Large intestine (tissue), 3 donors: Measurements from ENCODE around the gene LRRC4B. TPM values are rescaled to one million over a fixed set of nuclear protein-coding genes. Genes with fewer than 3 reads are reported as not detected.
A peak's percentile ranks its signal among the peaks of the same experiment; 100 is the strongest.

Experiments
- DNase-seq, 2 donors: peaks; one replicate each; pipeline versions ENCODE4 v3.0.0 to v3.0.0-alpha.2; 2013
- H3K27ac ChIP-seq: one replicate; pipeline ENCODE4 v1.5.1; 2013; ENCODE audit warnings: low read length
- H3K27me3 ChIP-seq: 2 replicates; pipeline ENCODE4 v1.6.1; 2013; ENCODE audit warnings: low read length; ENCODE audit not compliant: control insufficient read depth, insufficient read depth
- H3K36me3 ChIP-seq: 2 replicates; pipeline ENCODE4 v1.6.1; 2013; ENCODE audit warnings: low read length; ENCODE audit not compliant: control insufficient read depth, insufficient read depth
- H3K4me1 ChIP-seq: one replicate; pipeline ENCODE4 v1.6.1; 2013; ENCODE audit warnings: low read length; ENCODE audit not compliant: control insufficient read depth, insufficient read depth
- H3K4me3 ChIP-seq: one replicate; pipeline ENCODE4 v1.5.1; 2013; ENCODE audit warnings: low read length
- H3K9me3 ChIP-seq: one replicate; pipeline ENCODE4 v1.6.1; 2013; ENCODE audit warnings: mild to moderate bottlenecking, low read depth, low read length, moderate library complexity; ENCODE audit not compliant: control insufficient read depth
- WGBS: methylation state at CpG from one replicate; pipeline ENCODE4 v1.1.5; 2013; ENCODE audit warnings: low lambda C conversion rate; ENCODE audit not compliant: insufficient coverage; 5-methylcytosine and 5-hydroxymethylcytosine counted together
- polyA plus RNA-seq: library from polyadenylated mRNA; unstranded; fragments of 120-200 nt; gene quantifications from one replicate; pipeline ENCODE4 v1.2.1, GENCODE V29; 2013

LRRC4B gene
- polyA plus RNA-seq, 1 donor, result 6.9 TPM

DNA sequence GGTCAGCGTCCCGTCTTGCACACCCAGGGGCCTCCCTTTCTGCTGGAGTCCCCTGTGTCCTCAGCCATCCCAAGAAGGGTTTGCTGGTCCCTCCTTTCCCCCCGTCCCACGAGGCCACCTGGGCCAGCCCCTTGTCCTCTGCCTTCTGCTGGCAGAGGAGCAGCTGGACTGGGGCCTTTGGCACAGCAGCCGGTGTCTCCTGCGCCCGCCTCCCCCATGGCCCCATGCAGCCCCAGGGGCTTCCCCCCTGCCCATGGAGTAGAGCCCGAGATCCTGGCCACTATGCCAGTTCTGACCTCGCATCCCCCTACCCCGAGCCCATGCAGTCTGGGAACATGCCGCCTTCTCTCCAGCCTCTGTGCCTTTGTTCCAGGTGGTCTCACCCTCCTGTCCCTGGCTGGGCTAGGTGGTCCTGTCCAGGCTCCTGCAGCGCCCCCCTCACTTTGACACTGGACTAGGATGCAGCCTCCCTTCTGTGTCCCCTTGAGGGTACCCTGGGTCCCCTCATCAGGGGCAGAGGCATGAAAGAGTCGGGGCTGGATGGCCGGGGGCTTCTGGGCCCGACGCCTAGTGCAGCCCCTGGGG, 85.9 kb downstream of the LRRC4B start:
- H3K4me1 ChIP-seq, result peaks cover 4% of the 10 kb centered on the region
- peaks cover 20% of the 10 kb centered on the region for H3K9me3 ChIP-seq
- H3K36me3 ChIP-seq, result peaks cover 54% of the 10 kb centered on the region
- no CpG with 5 or more reads among the region's 16 CpGs for WGBS
- H3K4me3 ChIP-seq, result no peak overlapping the region
- H3K27ac ChIP-seq, result no peak overlapping the region
- peaks cover 3% of the 10 kb centered on the region for H3K27me3 ChIP-seq
- DNase-seq, result no peak

DNA sequence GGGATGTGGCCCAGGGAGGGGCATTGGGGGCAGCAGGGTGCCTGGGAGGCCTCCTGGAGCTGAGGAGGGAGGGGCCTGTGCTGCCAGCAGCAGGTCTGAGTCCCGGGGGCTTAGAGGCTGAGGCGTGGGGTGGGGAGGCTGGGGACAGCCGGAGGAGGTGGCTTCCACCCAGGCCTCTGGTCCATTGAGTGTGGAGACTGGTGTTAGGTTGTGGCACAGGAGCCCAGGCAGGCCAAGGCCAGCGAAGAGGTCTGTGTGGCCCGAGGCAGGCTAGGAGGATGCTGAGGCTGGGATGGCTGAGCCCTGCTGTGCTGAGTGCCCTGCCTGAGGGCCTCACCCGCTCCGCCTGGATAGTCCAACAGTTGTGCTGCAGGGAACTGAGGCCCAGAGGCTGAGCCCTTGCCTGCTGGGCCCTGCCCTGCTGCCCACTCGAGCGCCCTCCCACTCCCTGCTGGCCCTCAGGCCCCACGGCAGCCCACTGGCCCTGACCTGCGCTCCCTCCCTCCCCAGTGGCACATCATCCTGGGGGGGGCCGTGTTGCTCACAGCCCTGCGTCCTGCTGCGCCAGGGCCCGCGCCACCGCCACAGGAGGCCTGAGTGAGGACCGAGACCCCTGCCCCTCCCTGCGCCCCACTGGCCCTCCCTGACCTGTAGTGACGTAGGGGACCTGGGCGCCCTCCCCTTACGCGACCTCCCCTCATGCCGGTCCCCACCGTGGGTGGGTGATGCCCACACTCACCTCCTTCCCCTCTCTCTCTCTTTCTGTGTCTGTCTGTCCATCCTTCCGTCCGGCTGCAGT, 86.7 kb downstream of the LRRC4B start:
- H3K4me1 ChIP-seq, result peaks cover 8% of the 10 kb centered on the region
- no peak overlapping the region for H3K27ac ChIP-seq
- peaks cover 16% of the 10 kb centered on the region for H3K9me3 ChIP-seq
- no peak overlapping the region for H3K4me3 ChIP-seq
- H3K36me3 ChIP-seq, result peaks cover 54% of the 10 kb centered on the region
- no peaks in the 10 kb centered on the region for H3K27me3 ChIP-seq
- no peak for DNase-seq
- WGBS, result no CpG with 5 or more reads among the region's 27 CpGs

DNA sequence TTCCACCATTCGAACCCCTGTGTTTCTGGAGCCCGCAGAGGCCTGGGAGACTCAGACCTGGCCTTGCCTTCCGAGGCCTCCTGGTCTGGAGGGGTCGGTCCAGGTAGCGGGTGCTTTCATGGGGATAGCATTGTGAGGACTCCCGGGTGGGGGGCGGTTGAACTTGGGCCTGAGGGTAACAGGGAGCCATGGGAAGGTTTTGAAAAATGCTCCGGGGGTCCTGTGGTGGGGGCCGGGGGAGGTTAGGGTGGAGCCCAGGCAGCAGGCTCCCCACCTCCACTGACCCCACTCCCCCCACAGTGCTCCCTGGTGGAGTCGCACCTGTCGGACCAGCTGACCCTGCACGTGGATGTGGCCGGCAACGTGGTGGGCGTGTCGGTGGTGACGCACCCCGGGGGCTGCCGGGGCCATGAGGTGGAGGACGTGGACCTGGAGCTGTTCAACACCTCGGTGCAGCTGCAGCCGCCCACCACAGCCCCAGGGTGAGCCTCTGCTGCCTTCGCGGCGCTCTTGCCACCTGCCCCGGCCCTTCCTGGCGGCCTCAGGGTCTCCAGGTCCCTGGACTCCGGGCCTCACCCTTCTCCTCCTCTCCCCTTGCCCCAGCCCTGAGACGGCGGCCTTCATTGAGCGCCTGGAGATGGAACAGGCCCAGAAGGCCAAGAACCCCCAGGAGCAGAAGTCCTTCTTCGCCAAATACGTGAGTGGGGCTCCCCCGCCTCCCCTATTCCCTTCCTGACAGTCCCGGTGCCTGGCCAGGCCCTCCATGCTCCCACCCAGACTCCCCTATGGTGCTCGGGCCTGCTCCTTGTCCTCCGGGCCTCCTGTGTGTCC, 87.7 kb downstream of the LRRC4B start:
- H3K27me3 ChIP-seq, result no peaks in the 10 kb centered on the region
- H3K4me1 ChIP-seq, result peaks cover 8% of the 10 kb centered on the region
- peaks cover 21% of the 10 kb centered on the region for H3K9me3 ChIP-seq
- H3K27ac ChIP-seq, result no peak overlapping the region
- H3K4me3 ChIP-seq, result no peak overlapping the region
- no CpG with 5 or more reads among the region's 37 CpGs for WGBS
- peaks cover 54% of the 10 kb centered on the region for H3K36me3 ChIP-seq
- DNase-seq, result no peak

DNA sequence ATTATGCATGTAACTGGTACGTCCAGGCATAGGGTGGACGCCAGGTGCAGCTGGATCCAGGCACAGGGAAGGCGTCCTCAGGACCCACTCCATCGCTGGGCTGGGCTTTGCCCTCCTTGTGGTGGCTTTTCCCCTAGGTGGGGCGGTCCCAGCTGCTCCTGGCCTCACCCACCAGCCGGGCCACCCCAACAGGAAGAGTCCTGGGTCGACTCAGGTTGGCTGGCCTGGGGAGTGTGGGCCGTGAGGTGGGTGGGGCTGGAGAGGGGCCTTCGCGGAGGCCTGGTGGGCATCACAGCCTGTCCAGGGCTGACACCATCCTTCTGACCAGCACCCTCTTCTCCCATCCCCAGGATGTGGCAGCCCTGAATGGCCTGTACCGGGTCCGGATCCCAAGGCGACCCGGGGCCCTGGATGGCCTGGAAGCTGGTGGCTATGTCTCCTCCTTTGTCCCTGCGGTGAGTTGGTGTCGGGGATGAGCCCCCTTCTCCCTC, 88.4 kb downstream of the LRRC4B start:
- peaks cover 8% of the 10 kb centered on the region for H3K4me1 ChIP-seq
- H3K4me3 ChIP-seq, result no peak overlapping the region
- H3K27me3 ChIP-seq, result no peaks in the 10 kb centered on the region
- DNase-seq, result no peak
- H3K36me3 ChIP-seq, result peaks cover 54% of the 10 kb centered on the region
- H3K9me3 ChIP-seq, result peaks cover 21% of the 10 kb centered on the region
- H3K27ac ChIP-seq, result no peak overlapping the region
- WGBS, result no CpG with 5 or more reads among the region's 16 CpGs

DNA sequence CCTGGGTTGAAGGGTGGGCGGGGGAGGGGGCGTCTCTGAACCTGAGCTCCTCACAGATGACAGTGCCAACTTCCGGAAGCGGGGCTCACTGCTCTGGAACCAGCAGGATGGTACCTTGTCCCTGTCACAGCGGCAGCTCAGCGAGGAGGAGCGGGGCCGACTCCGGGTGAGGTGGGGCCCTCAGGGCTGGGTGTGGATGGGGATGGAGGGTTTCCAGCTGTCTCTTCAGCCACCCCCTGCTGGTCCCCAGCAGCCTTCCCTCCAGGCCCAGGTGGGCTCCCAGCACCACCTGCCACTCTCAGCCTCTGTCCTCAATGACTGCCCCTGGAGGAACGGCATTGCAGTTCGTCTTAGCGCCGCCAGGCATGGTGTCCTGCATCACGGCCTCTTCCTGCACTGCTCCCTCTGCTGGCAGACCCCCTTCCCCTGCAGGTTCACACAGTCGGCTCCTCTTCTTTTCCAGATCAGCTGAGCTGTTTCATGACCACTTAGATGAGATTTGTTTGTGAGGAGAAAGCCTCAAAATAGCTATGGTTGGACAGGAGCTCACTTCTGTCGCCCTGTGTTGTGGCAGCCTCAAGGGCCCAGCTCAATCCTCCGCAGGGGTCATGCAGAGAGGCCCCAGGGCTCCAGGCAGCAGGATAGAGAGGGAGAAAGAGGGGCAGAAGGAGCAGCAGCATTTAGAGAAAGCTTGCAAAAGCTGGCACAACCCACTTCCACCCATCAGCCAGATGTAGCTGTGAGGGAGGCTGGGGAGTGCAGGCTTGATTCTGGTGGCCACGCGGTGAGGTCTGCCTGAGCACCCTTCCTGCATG, 89.1 kb downstream of the LRRC4B start:
- peaks cover 21% of the 10 kb centered on the region for H3K9me3 ChIP-seq
- no CpG with 5 or more reads among the region's 19 CpGs for WGBS
- H3K36me3 ChIP-seq, result peaks cover 54% of the 10 kb centered on the region
- peaks cover 8% of the 10 kb centered on the region for H3K4me1 ChIP-seq
- H3K27me3 ChIP-seq, result no peaks in the 10 kb centered on the region
- no peak for DNase-seq
- no peak overlapping the region for H3K27ac ChIP-seq
- no peak overlapping the region for H3K4me3 ChIP-seq

DNA sequence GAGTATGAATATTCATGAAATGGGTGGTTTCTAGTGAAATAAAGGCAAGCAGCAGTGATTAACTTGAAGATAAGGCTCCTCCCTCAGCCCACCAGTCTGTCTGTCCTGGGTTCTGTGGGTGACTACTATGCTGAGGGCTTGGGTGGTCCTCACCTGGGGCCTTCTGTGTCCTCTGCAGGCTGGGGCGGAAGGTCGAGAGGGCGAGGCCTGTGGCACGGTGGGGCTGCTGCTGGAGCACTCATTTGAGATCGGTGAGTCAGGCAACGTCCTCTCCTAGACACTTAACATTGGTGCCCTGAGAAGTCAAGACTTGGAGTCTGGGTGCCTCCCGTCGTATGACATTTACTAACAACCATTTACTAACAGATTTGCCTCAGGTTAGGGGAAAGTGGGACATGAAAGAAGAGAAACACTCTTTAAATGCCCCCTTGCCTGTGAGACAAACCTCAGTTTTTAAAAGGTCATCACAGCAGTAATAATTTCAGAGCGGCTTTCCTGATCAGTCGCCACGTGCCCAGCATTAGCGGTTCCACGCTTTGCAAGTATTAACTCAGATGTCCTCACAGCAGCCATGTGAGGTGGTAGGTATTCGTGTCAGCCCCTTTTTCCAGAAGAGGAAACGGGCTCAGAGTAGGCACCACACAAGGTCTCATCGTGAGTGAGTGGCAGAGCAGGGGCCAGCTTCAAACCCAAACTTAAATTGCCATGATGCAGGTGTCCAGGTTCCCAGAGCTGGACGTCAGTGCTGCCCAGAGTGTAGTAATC, 90.3 kb downstream of the LRRC4B start:
- H3K9me3 ChIP-seq, result peaks cover 21% of the 10 kb centered on the region
- 97% methylated on average over 5 of the region's 17 CpGs for WGBS
- H3K4me1 ChIP-seq, result peaks cover 8% of the 10 kb centered on the region
- H3K4me3 ChIP-seq, result no peak overlapping the region
- no peaks in the 10 kb centered on the region for H3K27me3 ChIP-seq
- H3K27ac ChIP-seq, result no peak overlapping the region
- no peak for DNase-seq
- H3K36me3 ChIP-seq, result peaks cover 48% of the 10 kb centered on the region

DNA sequence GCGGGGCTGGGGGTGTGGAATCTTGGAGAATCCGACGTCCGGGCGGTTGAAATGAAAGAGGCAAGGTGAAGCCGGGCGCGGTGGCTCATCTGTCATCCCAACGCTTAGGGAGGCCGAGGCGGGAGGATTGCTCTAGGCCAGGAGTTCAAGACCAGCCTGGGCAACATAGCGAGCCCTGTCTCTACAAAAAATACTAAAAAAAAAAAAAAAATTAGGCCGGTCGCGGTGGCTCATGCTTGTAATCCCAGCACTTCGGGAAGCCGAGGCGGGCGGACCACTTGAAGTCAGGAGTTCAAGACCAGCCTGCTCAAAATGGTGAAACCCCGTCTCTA, 91.4 kb downstream of the LRRC4B start:
- Histone ChIP-seq H3K4me1 (peaks cover 8% of the 10 kb centered on the region), H3K27me3 (no peaks in the 10 kb centered on the region), H3K36me3 (peaks cover 39% of the 10 kb centered on the region), H3K27ac (peak overlapping the region; percentile 93), H3K9me3 (peaks cover 21% of the 10 kb centered on the region), H3K4me3 (peak overlapping the region; percentile 95)
- no CpG with 5 or more reads among the region's 20 CpGs for WGBS
- no peak for DNase-seq

DNA sequence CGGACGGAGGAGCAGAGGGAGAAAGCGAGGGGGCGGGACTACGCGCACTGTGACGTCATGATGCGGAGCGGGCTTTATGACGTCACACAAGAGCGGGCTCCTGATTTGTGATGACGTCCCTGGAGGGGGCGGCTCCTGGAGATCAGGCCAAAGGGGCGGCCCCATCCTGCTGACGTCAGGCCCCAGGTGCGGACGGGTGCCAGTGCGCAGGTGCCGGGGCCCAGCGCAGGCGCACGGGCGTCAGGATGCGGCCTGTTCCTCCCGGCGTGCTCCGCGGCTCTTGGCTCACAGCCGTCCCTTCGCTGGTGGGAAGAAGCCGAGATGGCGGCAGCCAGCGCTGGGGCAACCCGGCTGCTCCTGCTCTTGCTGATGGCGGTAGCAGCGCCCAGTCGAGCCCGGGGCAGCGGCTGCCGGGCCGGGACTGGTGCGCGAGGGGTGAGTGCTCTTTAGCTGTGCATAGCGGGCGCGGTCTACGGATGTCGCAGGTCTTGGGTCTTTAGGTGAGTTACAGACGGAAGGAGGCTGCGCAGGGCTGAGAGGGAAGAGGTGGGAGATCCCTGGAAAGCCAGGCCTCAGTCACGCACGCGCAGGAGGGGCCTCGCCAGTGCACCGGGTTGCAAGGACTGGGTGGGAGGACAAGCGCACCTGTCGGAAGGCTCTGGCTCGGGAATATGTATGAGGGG, 91.9 kb downstream of the LRRC4B start, which contains the start of the genes EMC10 and GARIN5A:
Gene EMC10 (plus strand): TSS at position 284 of the 683 bp plus-strand sequence. CDS start 38 bp downstream, at position 322.
Gene GARIN5A (minus strand): TSS at position 625 of the 683 bp plus-strand sequence. CDS start 460 bp downstream, at position 165.
- Histone ChIP-seq H3K4me3 (peak within 1 kb of the TSS; percentile 95), H3K4me1 (peaks cover 8% of the 10 kb centered on the region), H3K27ac (peak within 1 kb of the TSS; percentile 93), H3K36me3 (peaks cover 34% of the 10 kb centered on the region), H3K9me3 (peaks cover 21% of the 10 kb centered on the region), H3K27me3 (no peaks in the 10 kb centered on the region)
- no CpG with 5 or more reads among the region's 58 CpGs for WGBS
- DNase-seq, result peak; percentile 96

DNA sequence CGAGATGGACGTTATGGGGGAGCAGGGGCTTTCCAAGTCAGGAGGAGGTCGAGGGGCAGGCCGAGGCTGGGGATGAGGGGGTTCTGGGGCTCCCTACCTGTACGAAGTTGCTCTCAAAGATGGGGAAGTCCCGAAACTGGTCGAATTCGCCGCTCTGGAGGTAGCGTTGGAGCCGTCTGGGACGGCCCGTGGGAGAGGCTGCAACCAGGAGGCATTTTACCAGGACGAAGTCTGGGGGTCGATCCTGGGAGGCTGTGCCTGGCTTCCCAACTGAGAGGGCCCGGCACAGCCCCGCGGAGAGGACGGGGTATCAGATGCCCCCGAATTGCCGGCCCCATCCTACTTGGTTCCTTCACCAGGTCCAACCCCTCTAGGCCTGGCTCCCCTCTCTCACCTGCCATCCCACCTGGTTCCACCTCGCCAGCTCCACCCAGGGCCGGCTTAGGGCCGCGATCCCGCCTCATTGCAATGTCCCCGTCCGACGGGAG, 92.5 kb downstream of the LRRC4B start:
- Histone ChIP-seq H3K27ac (peak overlapping the region; percentile 32), H3K4me1 (peaks cover 8% of the 10 kb centered on the region), H3K4me3 (peak overlapping the region; percentile 27), H3K9me3 (peaks cover 21% of the 10 kb centered on the region), H3K36me3 (peaks cover 28% of the 10 kb centered on the region), H3K27me3 (no peaks in the 10 kb centered on the region)
- DNase-seq, result no peak
- WGBS, result no CpG with 5 or more reads among the region's 29 CpGs
